Measurements from ENCODE around the gene THSD4.

DNA sequence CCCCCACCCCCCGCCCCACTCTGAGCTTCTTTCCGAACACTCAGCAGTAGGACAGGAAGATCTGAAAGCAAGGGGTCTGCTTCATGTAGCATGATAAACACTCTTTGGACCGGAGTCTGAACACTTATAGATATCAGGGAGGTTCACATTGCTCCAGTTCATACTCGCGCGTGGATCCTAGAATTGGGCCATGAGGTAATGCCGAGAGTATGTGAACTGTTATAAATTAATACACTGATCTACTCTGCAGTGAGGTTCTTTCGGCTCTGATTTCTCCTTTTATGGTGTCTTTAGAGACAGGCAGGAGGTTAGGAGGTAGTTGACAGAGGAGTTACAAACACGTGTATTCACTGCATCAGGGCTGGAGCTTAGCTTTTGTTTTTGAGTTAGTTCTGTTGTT is 223.0 kb downstream of the THSD4 start:
- TF ChIP-seq, protein P1, sequence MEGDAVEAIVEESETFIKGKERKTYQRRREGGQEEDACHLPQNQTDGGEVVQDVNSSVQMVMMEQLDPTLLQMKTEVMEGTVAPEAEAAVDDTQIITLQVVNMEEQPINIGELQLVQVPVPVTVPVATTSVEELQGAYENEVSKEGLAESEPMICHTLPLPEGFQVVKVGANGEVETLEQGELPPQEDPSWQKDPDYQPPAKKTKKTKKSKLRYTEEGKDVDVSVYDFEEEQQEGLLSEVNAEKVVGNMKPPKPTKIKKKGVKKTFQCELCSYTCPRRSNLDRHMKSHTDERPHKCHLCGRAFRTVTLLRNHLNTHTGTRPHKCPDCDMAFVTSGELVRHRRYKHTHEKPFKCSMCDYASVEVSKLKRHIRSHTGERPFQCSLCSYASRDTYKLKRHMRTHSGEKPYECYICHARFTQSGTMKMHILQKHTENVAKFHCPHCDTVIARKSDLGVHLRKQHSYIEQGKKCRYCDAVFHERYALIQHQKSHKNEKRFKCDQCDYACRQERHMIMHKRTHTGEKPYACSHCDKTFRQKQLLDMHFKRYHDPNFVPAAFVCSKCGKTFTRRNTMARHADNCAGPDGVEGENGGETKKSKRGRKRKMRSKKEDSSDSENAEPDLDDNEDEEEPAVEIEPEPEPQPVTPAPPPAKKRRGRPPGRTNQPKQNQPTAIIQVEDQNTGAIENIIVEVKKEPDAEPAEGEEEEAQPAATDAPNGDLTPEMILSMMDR (optimal IDR thresholded peaks at IDR 0.05 in 1 of 3, IDR thresholded peaks at IDR 0.05 in 1 of 3, conservative IDR thresholded peaks at IDR 0.05 in 1 of 3; ENCODE audit: extremely low read depth in 1 of 3, insufficient read depth in 2 of 3, low read length in 3 of 3), result no peak
- no peak for TF ChIP-seq EZH2 (IDR thresholded peaks at IDR 0.05; ENCODE audit: low read length)
